ENCODE measurements around the gene PDE3B.
"Not testable (repeated sequence)": the region's sequence is repeated elsewhere in the genome, so short reads cannot be mapped to it uniquely, and the experiment has no call there.

GRCh38 chr11:14595261-14595660 is 48.3 kb upstream of the PDE3B start:
- TF ChIP-seq, protein P1, sequence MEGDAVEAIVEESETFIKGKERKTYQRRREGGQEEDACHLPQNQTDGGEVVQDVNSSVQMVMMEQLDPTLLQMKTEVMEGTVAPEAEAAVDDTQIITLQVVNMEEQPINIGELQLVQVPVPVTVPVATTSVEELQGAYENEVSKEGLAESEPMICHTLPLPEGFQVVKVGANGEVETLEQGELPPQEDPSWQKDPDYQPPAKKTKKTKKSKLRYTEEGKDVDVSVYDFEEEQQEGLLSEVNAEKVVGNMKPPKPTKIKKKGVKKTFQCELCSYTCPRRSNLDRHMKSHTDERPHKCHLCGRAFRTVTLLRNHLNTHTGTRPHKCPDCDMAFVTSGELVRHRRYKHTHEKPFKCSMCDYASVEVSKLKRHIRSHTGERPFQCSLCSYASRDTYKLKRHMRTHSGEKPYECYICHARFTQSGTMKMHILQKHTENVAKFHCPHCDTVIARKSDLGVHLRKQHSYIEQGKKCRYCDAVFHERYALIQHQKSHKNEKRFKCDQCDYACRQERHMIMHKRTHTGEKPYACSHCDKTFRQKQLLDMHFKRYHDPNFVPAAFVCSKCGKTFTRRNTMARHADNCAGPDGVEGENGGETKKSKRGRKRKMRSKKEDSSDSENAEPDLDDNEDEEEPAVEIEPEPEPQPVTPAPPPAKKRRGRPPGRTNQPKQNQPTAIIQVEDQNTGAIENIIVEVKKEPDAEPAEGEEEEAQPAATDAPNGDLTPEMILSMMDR (IDR thresholded peaks at IDR 0.05), result not testable (repeated sequence)
- TF ChIP-seq EP300 (IDR thresholded peaks at IDR 0.05); POLR2A (IDR thresholded peaks at IDR 0.05; ENCODE audit: low read depth); POLR2AphosphoS5 (IDR thresholded peaks at IDR 0.05): not testable (repeated sequence)
